Fibroblast of pulmonary artery (primary cell): ENCODE results near the gene ADIPOR1.
"Not testable (repeated sequence)": the region's sequence is repeated elsewhere in the genome, so short reads cannot be mapped to it uniquely, and the experiment has no call there.

Experiments
- DNase-seq: peaks from one replicate; pipeline ENCODE4 v3.0.0-alpha.2; 2010; ENCODE audit warnings: low read depth
- H3K4me3 ChIP-seq: replicated peaks from 2 replicates; pipeline ENCODE4 v1.5.1; 2011; ENCODE audit warnings: low read depth, mild to moderate bottlenecking, control low read depth, low read length, moderate library complexity
- TF ChIP-seq, protein P1 (sequence below): IDR thresholded peaks from 2 replicates; pipeline ENCODE4 v1.5.1; 2011; ENCODE audit warnings: mild to moderate bottlenecking, control low read depth, low read length, inconsistent platforms; ENCODE audit errors: missing control alignments

ADIPOR1 gene

DNA sequence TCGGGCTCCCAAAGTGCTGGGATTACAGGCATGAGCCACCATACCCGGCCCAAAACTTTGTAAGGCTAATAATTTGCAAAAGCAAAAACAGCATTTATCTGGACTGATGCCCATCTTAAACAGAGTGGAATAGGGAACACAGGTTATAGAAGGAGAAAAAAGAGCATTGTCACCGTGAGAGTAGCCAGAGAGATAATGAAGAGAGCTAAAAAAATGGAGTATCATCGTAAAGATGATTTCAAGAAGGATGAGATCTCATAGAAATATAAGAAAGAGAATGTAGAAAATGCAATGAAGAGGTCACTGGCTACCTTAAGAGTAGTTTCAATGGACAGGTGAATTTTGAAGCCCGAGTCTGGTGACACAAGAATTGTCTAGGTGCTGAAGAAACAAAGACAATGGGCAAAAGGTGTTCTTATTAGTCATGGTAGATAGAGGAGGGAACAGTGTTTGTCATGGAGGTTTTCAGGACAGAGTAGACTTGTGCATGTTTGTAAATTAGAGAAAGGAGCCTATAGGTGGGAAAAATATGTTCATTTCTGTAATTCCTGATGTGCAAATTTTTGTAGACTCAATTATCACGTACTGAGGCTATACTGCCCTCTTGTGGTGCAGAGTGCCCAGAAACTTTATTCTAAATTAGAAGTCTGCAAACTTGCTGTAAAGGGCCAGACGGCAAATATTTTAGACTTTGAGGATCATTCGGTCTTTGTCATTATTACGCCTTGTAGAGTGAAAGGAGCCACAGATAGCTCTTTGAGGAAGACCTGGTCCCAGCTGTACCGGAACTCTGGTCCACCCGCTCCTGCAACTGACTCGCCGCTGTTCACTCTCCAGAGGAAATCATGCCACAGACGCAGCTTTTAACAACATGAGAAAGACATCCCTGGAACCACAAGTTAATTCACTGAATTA is 41.0 kb upstream of the ADIPOR1 start:
- peak; percentile 74 for DNase-seq
- TF ChIP-seq, protein P1, sequence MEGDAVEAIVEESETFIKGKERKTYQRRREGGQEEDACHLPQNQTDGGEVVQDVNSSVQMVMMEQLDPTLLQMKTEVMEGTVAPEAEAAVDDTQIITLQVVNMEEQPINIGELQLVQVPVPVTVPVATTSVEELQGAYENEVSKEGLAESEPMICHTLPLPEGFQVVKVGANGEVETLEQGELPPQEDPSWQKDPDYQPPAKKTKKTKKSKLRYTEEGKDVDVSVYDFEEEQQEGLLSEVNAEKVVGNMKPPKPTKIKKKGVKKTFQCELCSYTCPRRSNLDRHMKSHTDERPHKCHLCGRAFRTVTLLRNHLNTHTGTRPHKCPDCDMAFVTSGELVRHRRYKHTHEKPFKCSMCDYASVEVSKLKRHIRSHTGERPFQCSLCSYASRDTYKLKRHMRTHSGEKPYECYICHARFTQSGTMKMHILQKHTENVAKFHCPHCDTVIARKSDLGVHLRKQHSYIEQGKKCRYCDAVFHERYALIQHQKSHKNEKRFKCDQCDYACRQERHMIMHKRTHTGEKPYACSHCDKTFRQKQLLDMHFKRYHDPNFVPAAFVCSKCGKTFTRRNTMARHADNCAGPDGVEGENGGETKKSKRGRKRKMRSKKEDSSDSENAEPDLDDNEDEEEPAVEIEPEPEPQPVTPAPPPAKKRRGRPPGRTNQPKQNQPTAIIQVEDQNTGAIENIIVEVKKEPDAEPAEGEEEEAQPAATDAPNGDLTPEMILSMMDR = peak; percentile 80
- no peak overlapping the region for H3K4me3 ChIP-seq

DNA sequence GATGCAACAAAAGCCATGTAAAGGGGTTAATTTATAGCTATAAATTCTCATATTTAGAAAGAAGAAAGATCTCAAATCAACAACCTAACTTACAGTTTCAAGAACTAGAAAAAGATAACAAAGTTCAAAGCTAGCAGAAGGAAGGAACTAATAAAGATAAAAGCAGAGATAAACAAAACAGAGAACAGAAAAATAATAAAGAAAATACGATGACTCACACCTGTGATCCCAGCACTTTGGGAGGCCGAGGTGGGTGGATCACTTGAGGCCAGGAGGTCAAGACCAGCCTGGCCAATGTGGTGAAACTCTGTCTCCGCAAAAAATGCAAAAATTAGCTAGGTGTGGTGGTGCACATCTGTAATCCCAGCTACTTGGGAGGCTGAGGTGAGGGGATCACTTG is 36.6 kb upstream of the ADIPOR1 start:
- TF ChIP-seq, protein P1 = no peak
- H3K4me3 ChIP-seq = no peak overlapping the region
- no peak for DNase-seq

DNA sequence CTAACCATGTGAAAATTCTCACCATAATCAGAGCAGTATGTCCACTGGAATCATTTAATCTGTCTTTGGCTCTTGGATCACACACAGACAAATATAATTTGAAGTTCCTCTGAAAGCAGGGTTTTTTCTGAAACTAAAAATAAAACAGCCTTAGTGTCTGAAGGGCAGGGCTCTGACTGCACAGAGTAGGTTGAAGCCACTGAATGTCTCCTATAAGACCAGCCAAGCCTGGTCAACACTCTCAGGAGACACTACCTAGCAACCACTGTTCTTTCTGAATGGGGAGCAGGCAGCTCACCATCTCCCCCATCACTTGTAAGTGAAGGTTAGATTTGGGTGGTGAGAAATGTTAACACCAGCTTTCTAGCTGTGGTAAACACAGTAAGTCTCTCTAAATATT is 33.0 kb upstream of the ADIPOR1 start:
- H3K4me3 ChIP-seq = no peak overlapping the region
- TF ChIP-seq, protein P1 = no peak
- no peak for DNase-seq

DNA sequence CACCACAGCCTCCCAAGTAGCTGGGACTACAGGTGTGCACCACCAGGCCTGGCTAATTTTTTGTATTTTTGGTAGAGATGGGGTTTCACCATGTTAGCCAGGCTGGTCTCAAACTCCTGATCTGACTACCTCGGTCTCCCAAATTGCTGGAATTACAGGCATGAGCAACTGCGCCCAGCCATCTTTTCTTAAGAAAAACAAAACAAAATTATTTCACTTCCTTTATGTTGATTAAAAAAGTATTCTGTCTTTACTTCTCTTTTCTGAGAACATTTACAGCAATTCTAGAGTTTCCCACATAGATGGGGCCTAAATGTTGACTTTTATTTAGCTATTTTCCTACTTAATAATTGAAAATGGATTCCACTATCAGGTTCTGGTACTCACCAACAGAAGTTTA is 31.8 kb upstream of the ADIPOR1 start:
- DNase-seq = no peak
- no peak overlapping the region for H3K4me3 ChIP-seq
- TF ChIP-seq, protein P1 = no peak

DNA sequence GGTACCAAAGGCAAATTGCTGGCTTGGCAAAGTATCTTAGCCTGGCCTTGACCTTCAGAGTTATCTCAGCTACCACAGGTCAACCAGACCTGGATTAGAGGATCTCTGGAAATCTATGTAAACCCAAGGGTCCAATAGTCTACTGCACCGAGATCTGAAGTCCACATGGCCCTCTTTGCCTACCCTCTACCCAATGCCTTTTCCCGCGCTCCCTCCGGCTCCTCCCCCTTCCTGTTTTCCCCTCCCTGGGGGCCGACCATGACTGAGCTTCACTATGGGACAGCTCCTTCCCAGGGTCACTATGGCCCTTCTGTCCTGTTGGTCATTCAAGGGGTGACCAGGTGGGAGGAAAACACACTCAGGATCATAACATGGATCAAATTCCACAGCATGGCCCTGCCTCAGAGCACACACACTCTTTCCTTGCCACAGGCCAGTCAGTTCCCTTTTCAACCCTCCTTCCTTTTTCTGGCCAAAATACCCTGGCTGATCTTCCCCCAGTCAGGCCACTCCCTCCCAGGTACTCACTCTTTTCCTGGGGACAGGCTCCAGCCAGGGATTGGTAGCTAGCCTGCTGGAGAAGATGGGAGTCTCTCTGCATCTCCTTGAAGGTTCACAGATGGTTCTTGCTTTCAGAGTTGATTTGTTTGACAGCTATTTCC is 29.9 kb upstream of the ADIPOR1 start:
- no peak for DNase-seq
- TF ChIP-seq, protein P1 = no peak
- H3K4me3 ChIP-seq = no peak overlapping the region

DNA sequence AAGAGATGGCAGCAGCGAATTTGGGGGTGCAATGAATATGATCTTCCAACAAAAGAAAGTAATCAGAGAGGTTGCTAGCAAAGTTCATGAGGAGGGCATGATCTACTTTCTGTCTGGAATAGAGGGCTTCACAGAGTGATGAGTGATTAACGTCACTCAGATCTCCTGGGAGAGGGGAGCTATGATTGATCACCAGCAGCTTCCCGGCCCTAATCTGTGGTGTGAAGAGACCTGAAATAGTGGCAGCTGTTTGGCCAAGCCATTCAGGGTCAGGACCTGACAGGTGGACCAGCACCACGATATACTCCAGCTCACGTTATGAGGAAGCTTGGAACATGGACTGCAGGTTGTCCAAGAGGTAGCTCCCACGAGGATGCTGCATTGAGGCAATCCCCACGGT is 29.1 kb upstream of the ADIPOR1 start:
- TF ChIP-seq, protein P1 = no peak
- H3K4me3 ChIP-seq = no peak overlapping the region
- DNase-seq = no peak

DNA sequence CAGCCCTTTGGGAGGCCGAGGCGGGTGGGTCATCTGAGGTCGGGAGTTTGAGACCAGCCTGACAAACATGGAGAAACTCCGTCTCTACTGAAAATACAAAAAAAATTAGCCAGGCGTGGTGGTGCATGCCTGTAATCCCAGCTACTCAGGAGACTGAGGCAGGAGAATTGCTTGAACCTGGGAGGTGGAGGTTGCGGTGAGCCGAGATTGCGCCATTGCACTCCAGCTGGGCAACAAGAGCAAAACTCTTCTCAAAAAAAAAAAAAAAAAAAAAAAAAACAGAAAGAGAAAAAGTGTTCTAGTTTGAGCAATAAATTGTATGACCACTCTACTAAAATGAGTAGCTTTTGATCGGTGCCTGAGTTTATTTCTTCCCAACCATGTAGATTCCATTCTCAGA is 28.0 kb upstream of the ADIPOR1 start:
- DNase-seq, H3K4me3 ChIP-seq: not testable (repeated sequence)
